Neutrophil (primary cell): Measurements from ENCODE around the gene CHTF18.
A peak's percentile ranks its signal among the peaks of the same experiment; 100 is the strongest.

Source experiments
- H3K27ac ChIP-seq: fragments of 200-600 bp; sonication (generic); 2 replicates; pipeline ENCODE4 v1.5.1; 2016; ENCODE audit warnings: mild to moderate bottlenecking, moderate library complexity
- H3K27me3 ChIP-seq: fragments of 200-600 bp; sonication (generic); 2 replicates; pipeline ENCODE4 v1.6.0; 2016; ENCODE audit warnings: mild to moderate bottlenecking
- H3K36me3 ChIP-seq: fragments of 200-600 bp; sonication (generic); 2 replicates; pipeline ENCODE4 v1.5.1; 2017
- H3K4me1 ChIP-seq, 2 experiments: fragments of 200-600 bp in 1 of 2; sonication (generic) in 1 of 2; 1 replicate in 1 of 2; 2 replicates in 1 of 2; pipeline versions ENCODE4 v1.5.1 to v1.6.1; 2013 to 2016; ENCODE audit warnings: low read depth in 1 of 2, low read length in 1 of 2, mild to moderate bottlenecking in 1 of 2, moderate library complexity in 1 of 2; ENCODE audit not compliant: control insufficient read depth in 1 of 2, insufficient read depth in 1 of 2
- H3K4me3 ChIP-seq, 2 experiments: fragments of 200-600 bp in 1 of 2; sonication (generic) in 1 of 2; 1 replicate in 1 of 2; 2 replicates in 1 of 2; pipeline ENCODE4 v1.5.1; 2013 to 2016; ENCODE audit warnings: low read depth in 1 of 2, low read length in 1 of 2, mild to moderate bottlenecking in 1 of 2, moderate library complexity in 1 of 2
- H3K9me3 ChIP-seq: fragments of 200-600 bp; sonication (generic); 2 replicates; pipeline ENCODE4 v1.5.1; 2016
- TF ChIP-seq, protein P1 (sequence below): fragments of 200-600 bp; sonication (generic); IDR thresholded peaks from 2 replicates; pipeline ENCODE4 v1.5.1; 2016; ENCODE audit warnings: antibody characterized with exemption

CHTF18 gene

DNA sequence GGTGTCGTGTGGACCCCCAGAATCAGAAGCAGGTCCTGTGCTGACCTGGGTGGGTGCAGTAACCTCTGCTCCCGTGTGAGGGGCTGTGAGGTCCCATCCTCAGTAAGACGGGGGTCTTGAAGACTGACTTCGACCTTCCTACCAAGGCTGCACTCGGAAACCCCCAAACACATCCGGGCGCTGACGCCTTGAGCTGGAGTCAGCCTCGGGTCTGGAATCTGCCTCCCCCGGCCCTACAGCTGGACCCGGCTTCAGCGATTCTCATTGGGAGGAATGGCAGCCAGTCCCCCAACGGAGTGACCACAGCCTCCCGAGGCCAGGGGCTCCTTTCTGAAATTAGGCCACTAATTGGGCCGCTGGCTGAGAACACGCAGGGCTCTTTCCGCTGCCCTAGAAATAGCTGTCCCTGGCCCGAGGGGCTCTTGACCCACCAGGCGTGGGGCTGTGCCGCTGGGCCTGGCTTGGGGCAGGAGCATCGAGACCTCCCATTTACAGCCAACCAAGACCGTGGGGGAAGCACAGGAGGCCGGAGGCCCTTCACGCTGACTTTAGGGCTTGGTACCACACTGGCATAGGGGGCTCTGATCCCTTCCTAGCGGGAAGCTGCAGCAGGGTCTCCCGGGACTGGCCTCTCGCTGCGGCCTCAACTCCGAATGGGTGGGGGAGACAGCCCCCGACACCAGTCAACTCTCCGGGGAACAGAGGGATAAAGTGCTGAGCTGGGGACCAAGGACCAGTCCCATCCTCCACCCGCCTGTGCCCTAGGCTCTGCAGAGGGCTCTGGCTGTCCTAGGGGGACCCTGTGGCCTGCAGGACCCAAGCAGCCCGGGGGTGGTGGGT is 14.7 kb downstream of the CHTF18 start:
- H3K4me1 ChIP-seq: peaks cover 4 to 10% of the 10 kb centered on the region in 2 experiments
- no peaks in the 10 kb centered on the region for H3K9me3 ChIP-seq
- peaks cover 53% of the 10 kb centered on the region for H3K27me3 ChIP-seq
- no peaks in the 10 kb centered on the region for H3K36me3 ChIP-seq
- no peak overlapping the region for H3K4me3 ChIP-seq
- no peak overlapping the region for H3K27ac ChIP-seq
- TF ChIP-seq, protein P1, sequence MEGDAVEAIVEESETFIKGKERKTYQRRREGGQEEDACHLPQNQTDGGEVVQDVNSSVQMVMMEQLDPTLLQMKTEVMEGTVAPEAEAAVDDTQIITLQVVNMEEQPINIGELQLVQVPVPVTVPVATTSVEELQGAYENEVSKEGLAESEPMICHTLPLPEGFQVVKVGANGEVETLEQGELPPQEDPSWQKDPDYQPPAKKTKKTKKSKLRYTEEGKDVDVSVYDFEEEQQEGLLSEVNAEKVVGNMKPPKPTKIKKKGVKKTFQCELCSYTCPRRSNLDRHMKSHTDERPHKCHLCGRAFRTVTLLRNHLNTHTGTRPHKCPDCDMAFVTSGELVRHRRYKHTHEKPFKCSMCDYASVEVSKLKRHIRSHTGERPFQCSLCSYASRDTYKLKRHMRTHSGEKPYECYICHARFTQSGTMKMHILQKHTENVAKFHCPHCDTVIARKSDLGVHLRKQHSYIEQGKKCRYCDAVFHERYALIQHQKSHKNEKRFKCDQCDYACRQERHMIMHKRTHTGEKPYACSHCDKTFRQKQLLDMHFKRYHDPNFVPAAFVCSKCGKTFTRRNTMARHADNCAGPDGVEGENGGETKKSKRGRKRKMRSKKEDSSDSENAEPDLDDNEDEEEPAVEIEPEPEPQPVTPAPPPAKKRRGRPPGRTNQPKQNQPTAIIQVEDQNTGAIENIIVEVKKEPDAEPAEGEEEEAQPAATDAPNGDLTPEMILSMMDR: no peak

DNA sequence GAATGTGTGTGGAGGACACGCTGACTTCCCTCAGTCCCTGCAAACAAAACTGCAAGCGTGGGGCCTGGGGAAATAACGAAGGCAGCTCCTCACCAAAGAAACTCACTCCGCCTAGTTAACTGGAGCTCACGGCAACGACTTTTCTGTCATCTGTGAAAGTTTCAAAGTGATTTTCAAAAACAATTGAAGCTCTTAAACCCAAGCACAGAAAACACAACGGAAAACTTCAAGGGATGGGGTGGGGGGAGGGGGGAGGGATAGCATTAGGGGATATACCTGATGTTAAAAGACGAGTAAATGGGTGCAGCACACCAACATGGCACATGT is 15.3 kb downstream of the CHTF18 start:
- Histone ChIP-seq H3K4me1 (peaks cover 8 to 14% of the 10 kb centered on the region in 2 experiments), H3K9me3 (no peaks in the 10 kb centered on the region), H3K27ac (no peak overlapping the region), H3K4me3 (no peak overlapping the region), H3K27me3 (peaks cover 52% of the 10 kb centered on the region), H3K36me3 (no peaks in the 10 kb centered on the region)
- TF ChIP-seq, protein P1: no peak

DNA sequence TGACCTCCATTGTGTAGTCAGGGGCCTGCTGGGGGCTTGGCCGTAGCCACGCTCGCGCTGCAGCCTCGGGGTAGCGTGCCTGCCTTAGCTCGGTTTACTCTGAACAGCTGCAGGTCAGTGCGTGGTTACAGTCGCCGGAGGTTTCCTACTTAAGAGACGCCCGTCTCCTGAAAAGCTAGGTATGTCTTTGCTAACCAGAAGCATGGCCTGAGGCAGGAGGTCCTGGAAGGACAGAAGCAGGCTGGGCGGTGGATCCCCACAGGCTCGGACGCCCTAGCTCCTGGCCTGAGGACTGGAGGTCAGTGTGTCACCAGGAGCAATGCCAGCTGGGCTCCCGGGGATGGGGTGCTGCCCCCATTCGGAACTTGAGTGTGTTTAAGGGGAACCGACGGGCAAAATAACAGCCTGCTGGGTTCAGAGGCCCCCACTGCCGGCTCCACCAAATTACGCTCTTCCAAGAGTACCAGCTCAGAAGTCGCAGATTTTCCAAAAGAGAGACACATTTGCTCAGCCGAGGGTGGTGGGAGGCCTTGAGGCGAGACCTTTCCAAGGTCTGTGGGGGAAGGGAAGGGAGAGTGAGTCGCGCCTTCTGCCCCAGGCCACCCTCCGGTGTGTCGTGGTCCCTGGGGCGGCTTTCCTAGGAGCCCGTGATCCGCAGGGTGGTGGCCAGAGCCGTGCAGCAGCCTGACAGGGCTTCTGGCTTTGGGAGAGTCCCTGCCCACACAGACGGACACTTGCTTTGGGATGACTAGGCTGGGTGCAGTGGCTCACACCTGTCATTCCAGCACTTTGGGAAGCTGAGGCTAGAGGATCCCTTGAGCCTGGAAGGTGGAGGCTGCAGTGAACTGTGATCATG is 16.0 kb downstream of the CHTF18 start:
- Histone ChIP-seq H3K36me3 (no peaks in the 10 kb centered on the region), H3K9me3 (no peaks in the 10 kb centered on the region), H3K27ac (no peak overlapping the region), H3K4me3 (no peak overlapping the region), H3K4me1 (peaks cover 8 to 14% of the 10 kb centered on the region in 2 experiments), H3K27me3 (peaks cover 52% of the 10 kb centered on the region)
- TF ChIP-seq, protein P1: no peak

DNA sequence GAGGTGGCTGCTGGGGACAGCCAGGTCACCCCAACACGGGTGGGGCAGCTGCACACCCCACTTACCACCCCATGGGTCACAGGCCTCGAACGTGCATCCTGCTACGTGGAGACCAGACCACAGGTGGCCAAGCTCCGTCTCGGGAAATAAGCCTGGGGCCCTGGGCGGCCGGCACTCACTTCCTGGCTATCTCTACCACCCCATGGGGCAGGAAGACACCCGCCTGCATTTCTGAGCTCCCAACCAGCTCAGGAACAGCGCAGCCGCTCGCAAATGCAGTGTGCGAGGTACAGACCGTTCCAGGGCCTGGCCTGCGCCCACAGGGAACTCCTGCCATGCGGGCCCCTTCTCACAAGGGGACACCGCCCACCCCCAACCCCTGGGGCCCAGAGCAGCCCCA is 17.1 kb downstream of the CHTF18 start:
- Histone ChIP-seq H3K4me3 (no peak overlapping the region), H3K4me1 (peaks cover 8 to 14% of the 10 kb centered on the region in 2 experiments), H3K9me3 (no peaks in the 10 kb centered on the region), H3K27ac (no peak overlapping the region), H3K27me3 (peaks cover 52% of the 10 kb centered on the region), H3K36me3 (no peaks in the 10 kb centered on the region)
- TF ChIP-seq, protein P1: no peak

DNA sequence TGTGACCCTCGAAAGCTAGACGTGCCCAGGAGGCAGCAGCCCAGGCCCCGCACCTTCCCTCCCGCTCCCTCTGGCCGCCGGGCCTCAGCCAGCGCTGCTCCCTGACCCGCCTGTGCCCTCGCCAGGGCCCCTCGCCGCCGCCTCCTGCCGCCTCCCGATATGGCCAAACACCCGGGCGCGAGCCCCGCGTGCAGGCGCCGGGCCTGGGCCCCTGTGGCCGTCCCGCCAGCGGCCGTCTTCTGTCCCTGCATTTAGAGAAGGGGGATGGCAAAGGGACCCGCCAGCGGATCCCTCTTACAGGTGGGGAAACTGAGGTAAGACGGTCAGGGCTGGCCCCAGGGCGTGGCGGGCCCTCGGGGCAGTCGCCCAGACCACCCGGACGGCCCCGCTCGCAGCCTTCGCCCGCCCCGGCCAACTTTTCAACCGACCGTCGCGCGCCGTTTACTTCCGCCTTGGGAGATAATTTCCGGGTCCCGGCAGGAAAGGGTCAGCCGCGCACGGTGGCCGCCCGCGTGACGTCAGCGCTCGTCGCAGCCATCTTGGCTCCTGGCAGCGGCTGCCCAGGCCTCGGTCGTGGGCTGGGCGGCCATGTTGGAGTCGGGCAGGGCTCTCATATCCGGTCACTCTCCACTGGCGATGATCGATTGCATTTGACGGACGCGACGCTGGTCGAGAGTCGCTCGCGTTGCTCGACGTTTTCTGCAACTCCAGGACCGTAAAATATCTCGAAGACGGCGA is 19.1 kb downstream of the CHTF18 start:
- peak overlapping the region; percentile 86 to 88 for H3K4me3 ChIP-seq
- TF ChIP-seq, protein P1: peak; percentile 24
- peaks cover 47% of the 10 kb centered on the region for H3K27me3 ChIP-seq
- H3K36me3 ChIP-seq: no peaks in the 10 kb centered on the region
- no peaks in the 10 kb centered on the region for H3K9me3 ChIP-seq
- H3K4me1 ChIP-seq: peaks cover 8 to 14% of the 10 kb centered on the region in 2 experiments
- H3K27ac ChIP-seq: peak overlapping the region; percentile 93
